NCI-H2227 treated with DMSO at 0.1 percent for 48 hours (cell line): ENCODE data around the gene ZNF121.

ENCODE experiments used
- DNase-seq: peaks from one replicate; lab custom pipeline; 2025; lab: John Stamatoyannopoulos, UW

Gene ZNF121

DNA sequence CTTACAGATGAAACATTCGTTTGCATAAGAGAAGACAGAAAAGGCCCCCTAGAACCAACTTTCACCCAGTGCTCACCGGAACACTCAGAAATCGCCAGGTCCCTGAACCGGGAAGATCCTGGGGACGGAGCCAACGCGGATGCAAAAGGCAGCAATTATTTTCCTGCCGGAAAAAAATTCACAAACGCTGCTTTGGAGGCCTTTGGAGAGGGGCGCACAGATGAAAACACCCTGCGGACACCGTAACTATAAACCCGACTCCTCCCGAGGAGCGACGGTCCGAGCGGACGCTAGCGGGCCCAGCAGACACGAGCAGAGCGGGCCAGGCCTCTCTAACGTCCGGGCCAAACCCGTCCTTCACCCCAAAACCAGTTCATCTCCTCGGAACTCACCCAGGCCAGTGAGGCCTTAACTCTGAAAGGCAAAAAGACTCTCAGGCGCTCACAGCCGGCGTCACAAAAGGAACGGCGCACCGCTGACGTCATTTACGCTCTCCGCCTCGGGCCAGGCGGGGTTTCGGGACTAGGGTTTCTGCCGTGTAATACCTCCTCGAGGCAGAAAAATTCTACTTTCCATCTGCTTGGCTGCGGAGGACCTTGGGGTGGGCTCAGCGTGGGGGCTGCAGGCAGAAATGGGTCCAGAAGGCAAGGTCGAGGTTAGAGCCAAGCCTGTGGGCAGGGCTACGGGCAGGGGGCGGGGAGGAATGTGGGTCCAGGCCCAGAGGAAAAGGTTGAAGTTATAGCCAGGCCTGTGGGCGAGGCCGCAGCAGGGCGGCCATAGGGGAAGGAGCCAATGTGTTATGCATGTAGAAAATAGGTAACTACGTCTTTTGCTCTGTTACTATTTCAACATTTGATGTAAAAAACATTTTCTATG is 45.9 kb downstream of the ZNF121 start, which contains the start of gene ZNF426:
ZNF426 (minus strand) TSS at position 463 of the 876 bp plus-strand sequence. CDS start 2,413 bp downstream, outside the sequence.
- DNase-seq = peak; percentile 76

DNA sequence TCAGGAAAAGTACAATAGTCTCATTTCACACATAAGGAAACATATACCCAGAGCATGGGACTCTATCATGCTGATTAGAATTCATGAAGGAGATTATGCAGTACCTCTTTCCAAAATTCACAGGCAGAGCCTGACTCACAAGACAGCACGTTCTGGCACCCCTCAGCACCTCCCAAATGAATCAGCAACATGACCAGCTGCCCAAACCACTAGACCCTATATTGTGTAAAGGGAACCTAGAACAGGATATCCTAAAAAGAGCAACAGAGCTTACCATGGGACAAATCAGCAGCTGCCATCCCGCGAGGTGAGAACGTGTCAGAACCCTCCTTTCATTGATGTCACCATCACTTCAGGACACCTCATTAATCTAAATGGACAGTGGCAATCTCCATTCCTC is 48.4 kb downstream of the ZNF121 start:
- DNase-seq = no peak

DNA sequence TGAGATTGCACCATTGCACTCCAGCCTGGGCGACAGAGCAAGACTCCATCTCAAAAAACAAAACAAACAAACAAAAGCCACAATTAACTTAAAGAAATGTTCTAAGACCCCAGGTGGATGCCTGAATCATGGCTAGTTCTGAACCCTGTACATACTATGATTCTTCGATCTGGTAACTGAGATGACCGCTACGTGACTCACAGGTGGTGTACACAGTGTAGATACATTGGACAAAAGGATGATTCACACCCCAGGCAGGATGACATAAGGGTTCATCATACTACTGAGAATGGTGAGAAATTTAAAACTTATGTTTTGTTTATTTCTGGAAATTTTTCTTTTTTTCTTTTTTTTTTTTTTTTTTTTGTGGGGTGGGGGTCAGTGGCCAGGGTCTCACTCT is 52.4 kb downstream of the ZNF121 start:
- DNase-seq = no peak

DNA sequence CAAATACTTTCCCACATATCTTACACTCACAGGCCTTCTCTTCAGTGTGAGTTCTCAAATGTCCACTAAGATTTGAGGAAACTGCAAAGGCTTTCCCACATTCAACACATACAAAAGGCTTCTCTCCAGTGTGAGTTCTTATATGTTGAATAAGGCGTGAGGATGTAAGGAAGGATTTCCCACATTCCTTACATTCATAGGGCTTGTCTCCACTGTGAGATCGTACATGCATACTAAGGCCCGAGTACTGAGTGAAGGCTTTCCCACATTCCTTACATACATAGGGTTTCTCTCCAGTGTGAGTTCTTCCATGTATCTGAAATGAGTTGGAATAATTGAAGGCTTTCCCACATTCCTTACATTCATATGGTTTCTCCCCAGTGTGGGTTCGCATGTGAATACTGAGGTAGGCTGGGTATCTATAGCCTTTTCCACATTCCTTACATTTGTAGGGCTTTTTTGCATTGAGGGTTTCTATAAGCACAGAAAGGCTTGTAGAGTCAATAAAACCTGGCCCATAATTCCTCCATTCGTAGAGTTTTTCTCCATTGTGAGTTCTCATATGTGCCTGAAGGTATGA is 55.5 kb downstream of the ZNF121 start:
- no peak for DNase-seq

DNA sequence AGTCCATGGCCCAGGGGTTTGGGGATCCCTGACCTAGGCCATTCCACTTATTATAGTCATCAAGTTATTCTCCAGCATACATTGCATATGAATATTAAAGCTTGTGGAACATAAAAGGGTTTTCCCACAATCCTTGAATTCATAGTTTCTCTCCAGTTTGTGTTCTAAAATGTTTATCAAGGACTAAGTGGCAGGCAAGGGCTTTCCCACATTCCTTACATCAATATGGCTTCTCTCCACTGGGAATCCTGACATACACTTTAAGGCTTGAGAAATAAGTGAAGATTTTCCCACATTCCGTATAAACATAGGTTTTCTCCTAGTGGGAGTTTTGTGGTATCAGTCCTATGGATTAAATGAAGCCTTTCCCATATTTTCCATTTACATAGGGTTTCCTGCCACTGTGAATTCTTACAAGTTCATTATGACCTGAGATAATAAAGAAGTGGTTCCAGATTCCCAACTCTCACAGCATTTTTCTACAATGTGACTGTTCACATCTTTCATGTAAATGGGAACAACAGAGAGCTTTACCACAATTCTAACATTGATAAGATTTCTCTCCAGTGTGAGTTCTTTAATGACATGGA is 60.3 kb downstream of the ZNF121 start:
- no peak for DNase-seq
